ENCODE data around the gene EZR. TPM values are rescaled to one million over a fixed set of nuclear protein-coding genes. Genes with fewer than 3 reads are reported as not detected.
A peak's percentile ranks its signal among the peaks of the same experiment; 100 is the strongest.

Gene EZR
- polyA plus RNA-seq, 4 donors = 34.8 to 275 (median 243) TPM

DNA sequence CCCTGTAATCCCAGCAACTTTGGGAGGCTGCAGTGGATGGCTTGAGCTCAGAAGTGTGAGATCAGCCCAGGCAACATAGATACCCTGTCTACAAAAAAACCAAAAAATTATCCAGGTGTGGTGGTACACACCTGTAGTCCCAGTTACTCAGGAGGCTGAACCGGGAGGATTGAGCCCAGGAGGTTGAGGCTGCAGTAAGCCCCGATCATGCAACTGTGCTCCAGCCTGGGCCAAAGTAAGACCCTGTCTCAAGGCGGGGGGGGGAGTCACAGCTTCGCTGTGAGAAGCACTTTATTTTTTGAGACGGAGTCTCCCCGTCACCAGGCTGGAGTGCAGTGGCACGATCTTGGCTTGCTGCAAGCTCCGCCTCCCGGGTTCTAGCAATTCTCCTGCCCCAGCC, 54.2 kb downstream of the EZR start:
- no peak for DNase-seq (ENCODE audit: low read depth in 4 of 4, low spot score in 3 of 4)

DNA sequence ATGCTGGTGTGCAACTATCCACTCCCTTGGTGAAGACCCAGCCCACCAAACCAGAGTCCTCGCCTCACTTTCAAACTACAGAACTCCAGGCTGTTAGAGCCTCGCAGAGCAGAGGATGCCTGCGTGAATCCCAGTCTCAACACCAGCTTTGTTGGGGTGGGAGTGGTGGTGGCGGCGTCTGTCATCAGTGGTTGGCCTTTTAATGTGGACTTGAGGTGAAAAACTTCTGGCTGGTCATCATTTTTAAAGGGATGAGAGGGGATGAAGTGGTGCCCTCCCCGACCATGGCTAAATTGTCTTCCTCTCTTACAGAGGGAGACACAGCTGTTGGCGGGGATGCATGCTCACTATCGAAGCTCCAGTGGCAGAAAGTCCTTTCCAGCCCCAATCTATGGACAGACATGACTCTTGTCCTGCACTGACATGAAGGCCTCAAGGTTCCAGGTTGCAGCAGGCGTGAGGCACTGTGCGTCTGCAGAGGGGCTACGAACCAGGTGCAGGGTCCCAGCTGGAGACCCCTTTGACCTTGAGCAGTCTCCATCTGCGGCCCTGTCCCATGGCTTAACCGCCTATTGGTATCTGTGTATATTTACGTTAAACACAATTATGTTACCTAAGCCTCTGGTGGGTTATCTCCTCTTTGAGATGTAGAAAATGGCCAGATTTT, 54.9 kb downstream of the EZR start:
- DNase-seq (ENCODE audit: low read depth in 4 of 4, low spot score in 3 of 4) = no peak

DNA sequence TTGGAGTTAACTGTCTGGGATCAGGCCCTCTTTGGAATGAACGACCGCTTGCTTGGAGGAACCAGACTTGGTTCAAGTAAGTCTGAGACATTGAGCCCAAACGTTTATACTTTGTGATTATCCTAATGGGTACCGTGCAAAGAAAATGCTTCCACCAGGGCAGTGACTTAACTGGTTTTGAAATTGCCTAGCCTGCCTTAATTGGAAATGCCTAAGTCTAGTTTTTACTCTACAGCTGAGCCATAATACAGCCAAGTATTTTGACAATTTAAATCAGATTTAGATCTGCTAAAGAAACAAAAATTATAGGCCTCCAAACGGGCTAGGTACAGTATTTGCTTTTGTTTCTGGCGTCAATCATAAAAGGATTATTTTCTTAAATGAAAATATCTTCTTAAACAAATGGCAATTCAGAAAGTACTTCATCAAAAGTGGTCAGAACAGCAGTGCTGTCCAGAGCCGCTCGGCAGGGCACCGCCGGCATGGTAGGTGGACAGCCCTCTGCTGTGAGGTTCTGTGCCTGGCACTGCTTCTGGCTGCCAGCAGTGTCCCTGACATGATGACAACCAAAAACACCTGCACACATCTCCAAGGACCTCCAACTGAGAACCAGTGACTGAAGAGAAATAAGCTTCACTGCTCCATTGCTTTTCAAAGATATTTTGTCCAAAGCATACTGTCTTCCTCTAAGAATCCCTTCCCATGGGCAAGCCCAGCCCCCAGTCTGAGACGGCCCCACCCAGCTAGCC, 55.6 kb downstream of the EZR start:
- DNase-seq (ENCODE audit: low read depth in 4 of 4, low spot score in 3 of 4) = no peak

DNA sequence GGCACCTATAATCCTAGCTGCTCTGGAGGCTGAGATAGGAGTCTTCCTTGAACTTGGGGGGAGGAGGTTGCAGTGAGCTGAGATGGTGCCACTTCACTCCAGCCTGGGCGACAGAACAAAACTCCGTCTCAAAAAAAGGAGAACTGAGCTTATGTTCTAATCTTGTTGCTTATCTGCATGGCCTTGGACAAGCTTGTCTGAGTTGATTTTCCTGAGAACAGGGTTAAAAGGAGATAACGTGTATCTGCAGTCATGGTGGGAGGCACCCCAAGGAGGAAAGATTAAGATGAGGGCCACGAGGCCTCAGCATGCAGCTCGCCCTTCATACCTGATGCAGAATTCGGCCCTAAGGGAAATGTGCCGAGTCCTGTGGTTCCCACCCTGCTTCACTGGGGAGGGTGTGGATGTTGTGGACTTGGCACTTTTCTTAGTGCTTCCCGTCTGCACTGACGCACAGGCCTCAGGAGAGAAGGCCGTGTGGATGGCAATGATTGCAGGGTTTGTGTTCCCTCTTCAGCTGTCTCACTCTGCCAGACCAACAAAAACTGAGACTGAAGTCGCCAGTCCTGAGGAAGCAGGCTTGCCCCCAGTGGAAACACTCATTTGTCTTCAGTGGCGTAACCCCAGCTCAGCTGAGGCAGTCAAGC, 56.3 kb downstream of the EZR start:
- DNase-seq (ENCODE audit: low read depth in 4 of 4, low spot score in 3 of 4) = no peak

DNA sequence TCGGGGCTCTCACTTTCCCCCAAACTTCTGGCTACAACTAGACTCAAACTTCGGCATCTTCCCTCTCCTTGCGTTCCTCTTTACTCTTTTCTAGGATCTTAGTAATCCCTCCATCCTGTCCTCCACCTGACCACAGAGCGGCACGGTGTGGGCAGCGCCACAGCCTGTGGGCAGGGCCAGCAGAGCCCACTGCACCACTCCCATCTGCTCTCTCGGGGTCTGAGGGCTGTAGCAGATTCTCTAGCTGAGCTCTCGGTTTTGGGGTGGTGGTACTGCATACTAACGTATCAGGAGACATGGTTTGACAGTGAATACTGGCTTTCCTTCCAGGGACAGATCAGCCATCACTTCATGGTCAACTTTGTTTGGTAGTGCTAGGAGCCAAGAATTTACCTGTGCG, 57.4 kb downstream of the EZR start:
- no peak for DNase-seq (ENCODE audit: low read depth in 4 of 4, low spot score in 3 of 4)

DNA sequence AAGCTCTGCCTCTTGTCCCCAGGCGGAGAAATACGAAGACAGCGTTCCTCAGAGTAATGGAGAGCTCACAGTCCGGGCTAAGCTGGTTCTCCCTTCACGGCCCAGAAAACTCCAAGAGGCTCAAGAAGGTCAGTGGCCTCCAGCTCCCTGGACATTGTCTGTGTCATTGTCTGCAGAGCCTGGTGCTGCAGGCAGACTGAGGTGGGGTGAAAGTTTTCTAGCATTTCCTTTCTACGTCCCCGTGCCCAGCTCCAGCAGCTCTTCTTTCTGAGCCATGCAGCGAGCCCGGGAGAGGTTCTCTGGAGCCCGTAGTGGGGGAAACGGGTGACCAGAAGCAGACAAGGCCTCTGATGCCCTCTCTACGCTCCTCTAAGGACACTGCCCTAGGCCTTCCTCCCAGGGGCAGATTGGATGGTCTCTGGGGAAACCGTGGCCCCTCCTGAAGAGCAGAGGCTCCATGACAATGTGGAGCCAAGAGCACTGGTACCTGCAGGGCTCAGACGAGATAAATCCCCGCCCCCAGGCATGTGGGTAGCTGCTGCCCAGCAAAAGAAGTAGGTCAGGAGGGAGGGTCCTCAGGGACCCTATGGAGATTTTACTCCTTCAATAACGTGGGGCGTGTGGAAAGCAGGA, 58.4 kb downstream of the EZR start:
- no peak for DNase-seq (ENCODE audit: low read depth in 4 of 4, low spot score in 3 of 4)

DNA sequence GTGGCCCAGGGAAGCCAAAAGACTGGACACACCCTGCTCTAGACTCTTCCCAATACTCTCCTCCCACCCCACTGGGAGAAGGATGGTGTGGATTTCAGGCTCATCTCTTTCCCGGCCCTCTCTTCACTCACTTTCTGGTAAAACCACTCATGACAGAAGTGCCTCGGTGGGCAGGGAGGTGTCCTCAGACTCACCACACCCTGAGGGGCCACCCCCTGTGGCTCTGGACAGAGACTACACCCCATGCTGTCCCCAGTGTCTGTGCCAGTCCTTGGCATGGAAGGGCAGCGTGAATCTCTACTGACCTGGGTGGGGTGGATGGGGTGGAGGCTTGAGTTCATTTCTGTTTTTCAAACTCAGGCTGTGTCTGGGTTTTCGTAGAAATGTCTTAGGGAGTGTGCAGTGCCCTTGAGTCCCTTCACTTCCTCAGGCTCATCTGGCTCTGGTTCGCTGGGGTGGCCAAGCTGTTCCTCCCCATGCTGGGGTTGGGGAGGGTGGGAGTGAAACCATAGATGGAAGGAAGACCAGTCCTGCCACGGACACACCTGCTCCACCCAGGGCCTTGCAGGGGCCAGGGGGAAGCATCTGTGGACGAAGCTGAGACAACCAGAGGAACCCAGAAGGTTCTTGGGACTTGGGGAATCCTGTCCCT, 59.1 kb downstream of the EZR start:
- DNase-seq (ENCODE audit: low read depth in 4 of 4, low spot score in 3 of 4) = no peak

DNA sequence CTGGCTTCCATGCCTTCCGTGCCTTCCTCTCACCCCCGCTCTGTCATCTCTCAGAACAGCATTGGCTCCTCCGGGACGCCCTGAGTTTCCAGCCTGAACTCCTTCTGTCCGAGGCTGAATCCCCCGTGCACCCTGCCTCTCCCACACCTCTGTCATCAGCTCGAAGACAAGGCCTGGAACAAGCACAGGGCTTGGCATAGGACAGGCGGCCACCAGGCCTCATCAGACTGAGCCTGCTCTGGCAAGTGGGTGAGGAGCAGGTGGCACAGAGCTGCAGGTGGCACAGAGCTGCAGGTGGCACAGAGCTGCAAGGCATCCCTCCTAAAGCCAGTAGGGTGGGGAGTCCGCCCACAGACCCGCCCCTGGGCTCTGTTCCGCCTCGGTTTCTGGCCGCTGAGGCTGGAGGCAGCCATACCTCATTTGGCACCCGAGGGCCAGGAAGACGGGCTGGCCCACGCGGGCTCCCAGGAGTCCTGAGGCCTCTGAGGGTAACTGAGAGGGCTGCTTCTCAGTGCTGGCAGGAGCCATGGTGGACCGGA, 60.2 kb downstream of the EZR start:
- no peak for DNase-seq (ENCODE audit: low read depth in 4 of 4, low spot score in 3 of 4)

DNA sequence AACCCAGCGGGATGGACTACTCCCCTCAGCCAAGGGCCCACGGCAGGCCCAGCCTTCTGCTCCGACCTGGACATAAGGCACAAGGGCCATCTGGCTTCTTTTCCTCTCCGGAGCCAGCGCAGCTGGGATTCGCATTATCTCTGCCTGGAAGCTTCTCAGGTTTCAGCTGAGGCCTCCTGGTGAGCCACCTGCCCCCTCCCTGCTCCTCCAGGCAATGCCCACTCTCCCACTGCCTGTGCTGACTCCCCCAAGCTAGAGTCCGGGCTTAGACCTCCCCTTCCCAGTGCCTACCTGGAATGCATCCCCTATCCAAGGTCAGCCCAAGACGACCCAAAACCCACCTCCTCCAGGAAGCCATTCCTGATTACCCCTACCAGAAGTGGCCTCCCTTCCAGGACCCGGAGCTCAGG, 60.7 kb downstream of the EZR start:
- peak in 1 of 4 donors; percentile 67 for DNase-seq (ENCODE audit: low read depth in 4 of 4, low spot score in 3 of 4)

DNA sequence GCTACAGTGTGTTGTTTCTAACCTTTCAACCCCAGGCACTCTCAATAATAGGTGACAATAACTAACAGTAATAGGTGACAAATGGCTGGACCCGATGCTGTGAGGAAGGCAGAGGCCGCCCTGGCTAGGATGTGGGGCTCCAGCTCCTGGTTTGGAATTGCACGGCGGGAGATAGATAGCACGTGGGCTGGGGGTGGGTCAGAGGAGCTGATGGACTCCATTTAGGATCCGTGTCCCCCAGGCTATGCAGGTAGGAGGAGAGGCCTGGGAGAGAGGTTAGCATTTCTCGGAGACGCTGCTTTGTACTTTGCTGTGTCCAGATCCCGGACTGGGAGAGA, 61.4 kb downstream of the EZR start:
- DNase-seq (ENCODE audit: low read depth in 4 of 4, low spot score in 3 of 4) = no peak

DNA sequence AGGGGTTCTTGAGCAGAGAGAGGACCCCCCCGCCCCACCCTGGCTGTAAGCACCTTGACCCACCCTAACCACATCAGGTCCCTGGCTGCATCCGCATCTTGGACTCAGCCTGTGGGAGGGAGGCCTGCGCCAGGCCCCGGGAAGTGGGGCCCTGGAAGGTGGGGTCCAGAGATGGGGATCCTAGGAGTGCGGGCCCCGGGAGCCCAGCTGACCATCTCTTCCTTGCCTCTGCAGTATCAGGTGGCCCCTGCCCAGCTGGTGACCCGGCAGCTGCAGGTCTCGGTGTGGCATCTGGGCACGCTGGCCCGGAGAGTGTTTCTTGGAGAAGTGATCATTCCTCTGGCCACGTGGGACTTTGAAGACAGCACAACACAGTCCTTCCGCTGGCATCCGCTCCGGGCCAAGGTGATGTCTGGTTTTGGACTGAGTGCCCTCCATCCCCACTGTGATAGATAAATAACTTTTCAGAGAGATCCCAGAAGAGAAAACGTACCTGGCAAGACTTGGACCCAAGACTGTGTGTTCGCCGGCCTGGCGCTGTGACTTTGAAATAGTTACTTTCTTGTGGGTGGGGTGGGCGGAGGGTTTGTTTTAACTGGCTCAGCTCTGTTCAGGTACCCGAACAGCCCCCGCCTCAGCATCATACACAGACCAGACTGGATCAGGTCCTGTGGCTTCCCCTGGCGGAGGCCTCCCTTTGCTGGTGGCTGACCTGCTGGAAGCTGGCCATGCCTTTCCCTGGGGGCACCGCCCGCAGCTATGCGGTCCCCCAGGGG, 62.0 kb downstream of the EZR start:
- DNase-seq (ENCODE audit: low read depth in 4 of 4, low spot score in 3 of 4) = no peak

DNA sequence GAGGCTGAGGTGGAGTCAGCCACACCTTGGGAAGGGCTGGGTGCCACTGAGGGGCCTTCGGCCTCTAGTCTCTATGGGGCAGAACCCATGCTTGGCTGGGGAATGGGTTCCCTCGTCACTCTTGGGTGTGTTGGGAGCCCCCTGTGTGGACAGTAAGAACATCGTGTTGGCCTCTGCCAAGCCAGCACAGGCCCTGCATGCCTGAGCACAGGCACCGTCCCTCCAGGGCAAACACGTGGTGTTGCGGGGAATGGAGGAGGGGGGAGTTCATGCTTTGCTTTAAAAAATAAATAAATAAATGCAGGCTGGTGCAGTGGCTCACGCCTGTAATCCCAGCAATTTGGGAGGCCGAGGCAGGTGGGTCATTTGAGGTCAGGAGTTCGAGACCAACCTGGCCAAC, 63.0 kb downstream of the EZR start:
- no peak for DNase-seq (ENCODE audit: low read depth in 4 of 4, low spot score in 3 of 4)

DNA sequence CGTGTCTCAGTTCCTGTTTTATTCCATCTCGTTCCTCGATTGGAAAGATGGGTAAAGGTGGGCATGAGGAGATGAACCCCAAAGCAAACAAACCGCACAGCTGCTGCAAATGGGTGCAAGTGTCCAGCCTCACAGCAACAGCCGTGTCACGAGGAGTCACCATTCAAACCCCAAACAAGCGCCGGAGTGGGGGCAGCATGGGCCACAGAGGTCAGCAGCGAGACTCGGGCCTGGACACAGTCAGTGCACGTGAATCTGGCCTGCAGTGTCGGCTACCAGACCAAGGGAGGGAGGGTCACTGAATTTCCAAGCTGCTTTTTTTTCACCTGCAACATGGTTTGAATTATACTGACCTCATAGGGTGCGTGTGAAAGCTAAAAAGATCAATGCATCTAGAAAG, 63.5 kb downstream of the EZR start:
- DNase-seq (ENCODE audit: low read depth in 4 of 4, low spot score in 3 of 4) = no peak

DNA sequence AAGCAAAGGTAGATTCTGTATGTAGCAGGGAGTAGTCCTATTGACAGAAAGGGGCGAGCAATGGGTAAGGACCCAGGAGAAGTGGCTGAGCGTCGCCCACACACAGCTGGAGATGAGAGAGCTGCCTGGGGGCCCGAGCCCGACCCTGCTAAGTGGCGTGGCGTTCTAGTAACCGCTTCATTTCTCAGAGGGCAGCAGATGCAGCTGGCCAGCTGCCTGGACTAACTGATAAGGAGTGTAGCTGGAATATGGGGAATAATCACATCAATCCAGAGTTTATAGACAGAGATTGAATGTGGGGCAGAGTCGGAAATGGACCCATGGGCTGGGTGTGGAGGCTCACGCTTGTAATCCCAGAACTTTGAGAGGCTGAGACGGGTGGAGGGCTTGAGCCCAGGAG, 64.4 kb downstream of the EZR start:
- no peak for DNase-seq (ENCODE audit: low read depth in 4 of 4, low spot score in 3 of 4)

DNA sequence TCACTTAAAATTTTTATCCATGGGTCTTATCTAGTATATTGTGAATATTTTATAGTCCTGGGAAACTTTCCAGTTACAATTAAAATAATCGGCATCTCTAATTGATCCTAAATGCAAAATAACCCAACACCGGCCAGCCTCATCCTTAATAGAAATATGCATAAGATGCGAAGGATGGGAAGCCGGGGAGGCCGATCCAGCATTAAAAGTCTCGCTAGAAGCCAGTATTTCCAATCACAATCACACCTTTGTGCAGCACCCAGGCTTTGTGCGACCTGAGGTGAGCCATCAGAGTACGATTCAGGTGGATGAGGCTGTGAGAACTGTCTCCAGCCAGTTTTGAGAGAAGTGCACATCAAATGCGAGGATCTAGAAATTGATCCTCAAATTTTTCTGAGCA, 65.4 kb downstream of the EZR start:
- no peak for DNase-seq (ENCODE audit: low read depth in 4 of 4, low spot score in 3 of 4)

DNA sequence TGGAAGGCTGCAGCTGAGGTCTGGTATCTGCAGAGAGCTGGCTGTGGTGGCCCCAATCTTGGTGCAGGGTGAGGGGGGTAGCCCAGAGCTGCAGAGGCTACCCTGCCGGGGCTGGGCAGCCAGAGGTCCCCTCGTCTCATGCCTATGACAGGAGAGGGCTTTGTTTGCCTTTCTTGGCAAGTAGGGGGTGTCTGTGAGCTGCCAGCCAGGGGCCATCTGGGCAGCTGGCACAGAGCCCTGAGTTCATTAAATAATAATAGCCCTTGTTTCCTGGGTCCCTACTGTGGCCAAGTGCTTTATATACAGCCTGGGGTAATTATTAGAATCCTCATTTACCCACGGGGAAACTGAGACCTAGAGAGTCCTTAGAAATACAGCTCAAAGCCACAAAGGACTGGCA, 66.6 kb downstream of the EZR start:
- DNase-seq (ENCODE audit: low read depth in 4 of 4, low spot score in 3 of 4) = no peak

DNA sequence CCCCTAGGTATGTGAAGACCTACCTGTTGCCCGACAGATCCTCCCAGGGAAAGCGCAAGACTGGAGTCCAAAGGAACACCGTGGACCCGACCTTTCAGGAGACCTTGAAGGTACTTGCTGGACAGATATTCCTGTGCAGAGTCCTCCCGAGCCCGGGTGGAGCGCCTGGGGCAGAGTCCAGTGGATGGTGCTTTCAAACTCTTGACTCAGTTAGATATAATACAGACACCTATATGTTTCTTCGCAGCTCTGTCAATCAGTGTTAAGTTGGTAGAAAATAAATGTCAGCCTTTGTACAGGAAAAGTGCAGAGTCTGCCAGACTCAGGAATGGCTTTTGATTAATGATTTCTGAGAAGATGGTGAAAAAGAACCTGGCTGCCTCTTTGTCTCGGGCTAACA, 67.2 kb downstream of the EZR start:
- DNase-seq (ENCODE audit: low read depth in 4 of 4, low spot score in 3 of 4) = peak in 1 of 4 donors; percentile 48

DNA sequence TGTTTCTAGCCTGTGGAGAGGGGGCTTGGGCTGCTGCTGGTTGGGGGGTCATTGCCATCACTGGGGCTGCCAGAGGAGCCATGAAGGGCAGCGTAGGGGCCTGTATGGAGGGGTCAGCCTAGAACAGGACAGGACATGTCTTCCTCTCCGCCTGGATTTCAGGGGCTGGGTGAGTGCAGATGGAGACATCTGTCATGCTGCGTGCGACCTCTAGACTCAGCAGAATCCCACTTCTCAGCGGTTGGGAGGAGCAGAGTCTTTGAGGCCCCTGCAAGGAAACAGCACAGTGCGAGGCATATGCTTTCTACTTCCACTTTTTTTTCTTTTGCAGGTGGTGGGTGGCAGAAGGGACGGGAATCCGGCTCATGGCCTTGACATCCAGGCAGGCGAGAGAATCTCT, 67.9 kb downstream of the EZR start:
- DNase-seq (ENCODE audit: low read depth in 4 of 4, low spot score in 3 of 4) = no peak

DNA sequence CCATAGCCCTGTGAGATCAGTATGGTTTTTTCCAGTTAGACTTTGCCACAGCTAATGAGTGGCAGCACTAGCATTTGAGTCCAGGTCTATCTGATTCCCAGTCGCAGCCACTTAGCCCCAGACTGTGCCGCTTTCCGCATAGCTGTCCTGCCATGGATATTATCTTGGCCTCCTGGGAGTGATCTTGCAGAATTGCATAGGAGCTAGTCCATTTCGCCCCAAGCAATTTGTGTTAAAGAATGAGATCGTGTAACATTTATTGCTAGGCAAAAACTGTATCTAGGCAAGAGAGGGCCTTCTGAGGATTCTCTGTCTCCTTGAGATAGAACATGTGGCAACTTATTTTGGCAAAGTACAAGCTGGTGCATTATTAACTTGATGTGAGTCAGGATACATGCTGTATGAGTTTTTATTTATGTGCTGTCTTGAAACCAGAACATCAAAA, 74.2 kb downstream of the EZR start:
- no peak for DNase-seq (ENCODE audit: low read depth in 4 of 4, low spot score in 3 of 4)

DNA sequence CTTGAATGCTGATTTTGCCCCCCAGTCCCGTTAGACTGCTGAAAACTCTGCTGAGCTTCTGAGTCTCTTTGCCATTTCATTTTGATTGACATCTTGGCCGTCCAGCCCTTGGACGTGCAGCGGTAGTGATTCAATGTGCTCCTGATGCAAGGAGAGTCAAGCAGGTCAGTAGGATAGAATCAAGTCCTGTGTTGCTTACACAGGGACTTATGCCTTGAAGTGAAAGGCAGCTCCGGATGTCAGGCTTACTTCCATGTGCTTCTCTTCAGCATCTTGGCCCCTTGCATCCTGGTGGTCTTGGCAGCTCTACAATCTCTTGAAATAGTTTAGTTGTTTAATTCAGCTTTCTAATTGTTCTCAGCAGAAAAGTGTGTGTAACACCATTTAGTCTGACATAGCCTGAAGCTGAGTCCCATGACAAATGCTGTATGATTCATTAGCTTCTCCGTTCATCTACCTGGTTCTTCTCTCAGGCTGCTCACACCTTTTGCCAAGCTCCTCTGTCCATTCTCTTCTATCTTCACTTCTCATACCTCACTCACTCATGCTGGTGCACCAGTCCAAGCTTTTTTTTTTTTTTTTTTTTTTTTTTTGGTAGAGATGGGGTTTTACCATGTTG, 76.0 kb downstream of the EZR start:
- DNase-seq (ENCODE audit: low read depth in 4 of 4, low spot score in 3 of 4) = no peak

All from left renal pelvis (tissue), 4 donors.